Liver (tissue), 3 donors: ENCODE measurements around the gene TLL2.

Experiments used
- GABPA ChIP-seq, 2 donors: IDR thresholded peaks in 1 of 2; conservative IDR thresholded peaks in 1 of 2; 2 replicates each; pipeline ENCODE4 v1.6.1; 2016; ENCODE audit warnings: antibody characterized with exemption in 2 of 2, mild to moderate bottlenecking in 1 of 2, moderate library complexity in 1 of 2
- JUND ChIP-seq, 2 donors: IDR thresholded peaks; 2 replicates each; pipeline ENCODE4 v1.6.1; 2016; ENCODE audit warnings: antibody characterized with exemption in 2 of 2
- RAD21 ChIP-seq, 2 donors: IDR thresholded peaks; 2 replicates each; pipeline ENCODE4 v1.6.1; 2016; ENCODE audit warnings: antibody characterized with exemption in 2 of 2, mild to moderate bottlenecking in 2 of 2
- TAF1 ChIP-seq: conservative IDR thresholded peaks from 2 replicates; pipeline ENCODE4 v1.6.1; 2016; ENCODE audit warnings: antibody characterized with exemption, mild to moderate bottlenecking
- YY1 ChIP-seq: IDR thresholded peaks from 2 replicates; pipeline ENCODE4 v1.6.1; 2016; ENCODE audit warnings: antibody characterized with exemption, mild to moderate bottlenecking
- TF ChIP-seq, protein P1 (sequence below): fragments of 150-350 bp; IDR thresholded peaks from 2 replicates; pipeline ENCODE4 v1.5.1; 2017; ENCODE audit warnings: improper control_type of control experiment, low read depth, low read length; ENCODE audit not compliant: missing input control
- TF ChIP-seq, protein P2 (sequence below): IDR thresholded peaks from 2 replicates; pipeline ENCODE4 v1.6.1; 2016; ENCODE audit warnings: antibody characterized with exemption
- TF ChIP-seq, protein P3 (sequence below): IDR thresholded peaks from 2 replicates; pipeline ENCODE4 v1.6.1; 2016; ENCODE audit warnings: antibody characterized with exemption
- donor health status: healthy.
- donor health status: healthy.

DNA sequence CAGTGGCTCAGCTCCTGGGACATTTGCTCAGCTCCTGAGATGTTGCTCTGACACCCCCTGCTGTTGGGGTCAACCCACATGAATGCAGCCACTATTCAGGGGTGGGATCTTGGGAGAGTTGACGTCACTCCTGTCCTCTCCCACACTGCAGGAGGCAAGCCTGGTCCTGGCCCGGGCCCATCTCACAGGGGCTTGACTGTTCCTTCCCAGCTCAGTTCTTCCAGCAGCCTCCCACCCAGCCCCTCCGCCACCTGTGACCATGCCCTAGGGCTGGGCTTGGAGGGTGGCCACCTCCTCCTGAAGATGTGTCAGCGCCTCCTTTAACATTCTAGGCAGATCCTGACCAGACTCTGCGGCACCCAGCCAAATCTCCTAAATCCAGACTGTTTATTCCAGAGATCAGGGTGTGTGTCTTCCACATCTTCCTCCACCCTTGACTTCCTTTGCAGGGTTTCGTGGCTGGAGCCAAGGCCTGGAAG lies 135.9 kb downstream of the TLL2 start:
- TF ChIP-seq JUND (IDR thresholded peaks at IDR 0.05) (no peak), TAF1 (no peak), GABPA (IDR thresholded peaks at IDR 0.05 in 1 of 2, conservative IDR thresholded peaks at IDR 0.05 in 1 of 2) (no peak), YY1 (no peak), RAD21 (IDR thresholded peaks at IDR 0.05) (no peak)
- TF ChIP-seq, protein P1, sequence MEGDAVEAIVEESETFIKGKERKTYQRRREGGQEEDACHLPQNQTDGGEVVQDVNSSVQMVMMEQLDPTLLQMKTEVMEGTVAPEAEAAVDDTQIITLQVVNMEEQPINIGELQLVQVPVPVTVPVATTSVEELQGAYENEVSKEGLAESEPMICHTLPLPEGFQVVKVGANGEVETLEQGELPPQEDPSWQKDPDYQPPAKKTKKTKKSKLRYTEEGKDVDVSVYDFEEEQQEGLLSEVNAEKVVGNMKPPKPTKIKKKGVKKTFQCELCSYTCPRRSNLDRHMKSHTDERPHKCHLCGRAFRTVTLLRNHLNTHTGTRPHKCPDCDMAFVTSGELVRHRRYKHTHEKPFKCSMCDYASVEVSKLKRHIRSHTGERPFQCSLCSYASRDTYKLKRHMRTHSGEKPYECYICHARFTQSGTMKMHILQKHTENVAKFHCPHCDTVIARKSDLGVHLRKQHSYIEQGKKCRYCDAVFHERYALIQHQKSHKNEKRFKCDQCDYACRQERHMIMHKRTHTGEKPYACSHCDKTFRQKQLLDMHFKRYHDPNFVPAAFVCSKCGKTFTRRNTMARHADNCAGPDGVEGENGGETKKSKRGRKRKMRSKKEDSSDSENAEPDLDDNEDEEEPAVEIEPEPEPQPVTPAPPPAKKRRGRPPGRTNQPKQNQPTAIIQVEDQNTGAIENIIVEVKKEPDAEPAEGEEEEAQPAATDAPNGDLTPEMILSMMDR: no peak
- TF ChIP-seq, protein P2, sequence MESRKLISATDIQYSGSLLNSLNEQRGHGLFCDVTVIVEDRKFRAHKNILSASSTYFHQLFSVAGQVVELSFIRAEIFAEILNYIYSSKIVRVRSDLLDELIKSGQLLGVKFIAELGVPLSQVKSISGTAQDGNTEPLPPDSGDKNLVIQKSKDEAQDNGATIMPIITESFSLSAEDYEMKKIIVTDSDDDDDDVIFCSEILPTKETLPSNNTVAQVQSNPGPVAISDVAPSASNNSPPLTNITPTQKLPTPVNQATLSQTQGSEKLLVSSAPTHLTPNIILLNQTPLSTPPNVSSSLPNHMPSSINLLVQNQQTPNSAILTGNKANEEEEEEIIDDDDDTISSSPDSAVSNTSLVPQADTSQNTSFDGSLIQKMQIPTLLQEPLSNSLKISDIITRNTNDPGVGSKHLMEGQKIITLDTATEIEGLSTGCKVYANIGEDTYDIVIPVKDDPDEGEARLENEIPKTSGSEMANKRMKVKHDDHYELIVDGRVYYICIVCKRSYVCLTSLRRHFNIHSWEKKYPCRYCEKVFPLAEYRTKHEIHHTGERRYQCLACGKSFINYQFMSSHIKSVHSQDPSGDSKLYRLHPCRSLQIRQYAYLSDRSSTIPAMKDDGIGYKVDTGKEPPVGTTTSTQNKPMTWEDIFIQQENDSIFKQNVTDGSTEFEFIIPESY: no peak
- TF ChIP-seq, protein P3, sequence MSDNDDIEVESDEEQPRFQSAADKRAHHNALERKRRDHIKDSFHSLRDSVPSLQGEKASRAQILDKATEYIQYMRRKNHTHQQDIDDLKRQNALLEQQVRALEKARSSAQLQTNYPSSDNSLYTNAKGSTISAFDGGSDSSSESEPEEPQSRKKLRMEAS: no peak
